Measurements from ENCODE around the gene MPPED2.

Gene MPPED2

DNA sequence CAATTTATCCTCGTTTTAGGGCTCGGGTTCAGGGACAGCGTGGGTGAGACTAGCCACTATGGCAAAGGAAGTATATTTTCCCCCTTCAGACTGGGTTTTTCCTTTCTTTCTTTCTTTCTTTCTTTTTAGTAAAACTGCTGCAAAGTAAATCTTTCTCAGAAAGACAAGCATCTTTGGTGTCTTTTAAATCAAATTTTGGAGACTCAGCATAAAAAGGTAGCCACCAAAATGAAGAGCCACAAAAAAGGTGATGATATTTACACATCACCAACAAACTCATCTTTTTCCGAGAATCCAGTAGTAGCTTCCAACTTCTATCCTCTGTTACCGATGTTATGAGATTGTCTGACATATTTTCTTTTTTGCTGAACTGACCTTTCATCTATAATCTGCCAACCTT, 88.6 kb downstream of the MPPED2 start:
- no peak overlapping the region for H3K4me2 ChIP-seq (ENCODE audit: low read length)
- no peaks in the 10 kb centered on the region for H3K27me3 ChIP-seq (ENCODE audit: control insufficient read depth, insufficient read depth, low read length)
- H3K4me1 ChIP-seq (ENCODE audit: control insufficient read depth, insufficient read depth, low read length) = no peaks in the 10 kb centered on the region
- no peaks in the 10 kb centered on the region for H3K36me3 ChIP-seq (ENCODE audit: insufficient read depth, low read length)
- no peaks in the 10 kb centered on the region for H3K9me3 ChIP-seq (replicated peaks; ENCODE audit: low read length)
- no peak overlapping the region for H3K9ac ChIP-seq (ENCODE audit: low read depth, low read length)
- no peak overlapping the region for H3K4me3 ChIP-seq (ENCODE audit: low read length)

DNA sequence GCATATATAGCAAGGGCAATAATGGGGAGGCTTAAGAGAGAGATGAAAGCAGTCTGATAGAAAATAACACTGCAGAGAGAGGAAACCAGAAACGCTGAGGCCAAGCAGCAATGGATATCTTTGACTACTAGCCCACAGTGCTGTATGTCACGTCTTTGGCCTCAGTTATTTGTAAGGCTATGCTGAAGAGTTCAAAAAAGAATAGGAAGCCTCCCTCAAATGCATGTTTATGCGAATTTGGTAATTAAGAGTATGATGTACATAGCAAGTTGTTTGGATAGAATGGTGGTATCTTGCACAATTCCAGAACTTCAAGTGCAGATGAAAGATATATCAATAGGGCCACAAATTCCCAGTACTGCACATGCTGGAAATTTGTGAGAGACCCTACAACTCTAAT, 89.2 kb downstream of the MPPED2 start:
- Histone ChIP-seq H3K4me3 (ENCODE audit: low read length) (no peak overlapping the region), H3K9me3 (replicated peaks; ENCODE audit: low read length) (no peaks in the 10 kb centered on the region), H3K4me2 (ENCODE audit: low read length) (no peak overlapping the region), H3K4me1 (ENCODE audit: control insufficient read depth, insufficient read depth, low read length) (no peaks in the 10 kb centered on the region), H3K36me3 (ENCODE audit: insufficient read depth, low read length) (no peaks in the 10 kb centered on the region), H3K9ac (ENCODE audit: low read depth, low read length) (no peak overlapping the region), H3K27me3 (ENCODE audit: control insufficient read depth, insufficient read depth, low read length) (no peaks in the 10 kb centered on the region)

DNA sequence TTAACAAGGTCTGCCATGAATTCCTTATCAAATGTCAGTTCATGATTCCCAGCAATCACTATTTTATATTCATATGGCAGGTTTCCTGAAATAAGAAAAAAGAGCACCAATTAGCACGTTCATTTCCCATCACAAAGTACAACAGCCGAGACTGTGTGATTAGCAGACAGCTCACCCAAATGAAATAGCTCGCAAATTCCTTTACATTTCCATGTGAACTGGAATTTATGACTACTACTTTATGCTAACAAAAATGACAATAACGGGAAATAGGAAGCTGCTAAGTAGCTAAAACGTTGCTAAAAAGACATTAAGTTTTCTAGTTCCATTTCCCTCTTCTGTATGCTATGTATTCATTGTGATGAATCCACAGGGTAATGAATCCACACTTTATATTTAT, 90.7 kb downstream of the MPPED2 start:
- Histone ChIP-seq H3K36me3 (ENCODE audit: insufficient read depth, low read length) (no peaks in the 10 kb centered on the region), H3K9ac (ENCODE audit: low read depth, low read length) (no peak overlapping the region)

DNA sequence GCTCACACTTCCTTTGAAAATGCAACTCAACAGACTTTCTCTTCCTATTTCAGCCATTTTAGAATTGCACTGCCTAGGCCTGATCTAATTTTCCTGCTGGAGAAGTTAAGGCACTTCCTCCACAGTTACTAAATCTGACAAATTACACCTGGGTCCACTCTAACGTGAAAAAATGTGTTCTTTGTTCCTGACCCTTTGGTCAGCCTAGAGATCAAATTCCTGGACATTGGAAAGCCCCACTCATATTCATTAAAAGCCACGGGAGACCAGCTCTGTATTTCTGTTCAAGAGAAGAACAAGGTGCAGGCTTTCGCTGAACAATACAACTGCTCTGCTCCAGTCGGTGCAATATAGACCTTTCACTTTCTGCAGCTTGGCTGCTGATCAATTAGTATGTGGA, 96.6 kb downstream of the MPPED2 start:
- Histone ChIP-seq H3K9me3 (replicated peaks; ENCODE audit: low read length) (no peaks in the 10 kb centered on the region), H3K4me2 (ENCODE audit: low read length) (no peak overlapping the region), H3K27me3 (ENCODE audit: control insufficient read depth, insufficient read depth, low read length) (no peaks in the 10 kb centered on the region), H3K36me3 (ENCODE audit: insufficient read depth, low read length) (no peaks in the 10 kb centered on the region), H3K4me3 (ENCODE audit: low read length) (no peak overlapping the region), H3K9ac (ENCODE audit: low read depth, low read length) (no peak overlapping the region), H3K4me1 (ENCODE audit: control insufficient read depth, insufficient read depth, low read length) (no peaks in the 10 kb centered on the region)

More for the DNA sequence above, 90.7 kb downstream of the MPPED2 start:
- Histone ChIP-seq H3K4me2 (ENCODE audit: low read length) (no peak overlapping the region), H3K9me3 (replicated peaks; ENCODE audit: low read length) (no peaks in the 10 kb centered on the region), H3K4me3 (ENCODE audit: low read length) (no peak overlapping the region), H3K27me3 (ENCODE audit: control insufficient read depth, insufficient read depth, low read length) (no peaks in the 10 kb centered on the region), H3K4me1 (ENCODE audit: control insufficient read depth, insufficient read depth, low read length) (no peaks in the 10 kb centered on the region)

DNA sequence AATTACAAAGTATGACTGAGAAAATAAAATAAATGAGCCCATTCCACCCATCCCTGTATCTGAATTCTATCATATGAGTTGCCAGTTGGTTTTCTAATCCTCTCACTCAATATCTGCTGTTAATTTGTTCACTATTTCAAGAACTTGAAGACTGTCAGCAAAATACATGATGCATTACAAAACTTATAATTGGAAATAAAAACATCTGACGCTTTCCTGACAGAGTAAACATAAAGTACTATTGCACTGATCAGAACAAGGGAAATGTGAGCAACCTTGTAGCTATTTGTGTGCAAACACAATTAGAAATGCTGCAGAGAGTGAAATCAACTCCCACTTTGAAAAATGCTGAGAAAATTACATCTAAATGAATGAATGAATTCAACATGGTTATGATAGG, 97.1 kb downstream of the MPPED2 start:
- no peak overlapping the region for H3K4me3 ChIP-seq (ENCODE audit: low read length)
- no peak overlapping the region for H3K9ac ChIP-seq (ENCODE audit: low read depth, low read length)
- H3K4me1 ChIP-seq (ENCODE audit: control insufficient read depth, insufficient read depth, low read length) = no peaks in the 10 kb centered on the region
- H3K9me3 ChIP-seq (replicated peaks; ENCODE audit: low read length) = no peaks in the 10 kb centered on the region
- H3K4me2 ChIP-seq (ENCODE audit: low read length) = no peak overlapping the region
- H3K36me3 ChIP-seq (ENCODE audit: insufficient read depth, low read length) = no peaks in the 10 kb centered on the region
- H3K27me3 ChIP-seq (ENCODE audit: control insufficient read depth, insufficient read depth, low read length) = no peaks in the 10 kb centered on the region

DNA sequence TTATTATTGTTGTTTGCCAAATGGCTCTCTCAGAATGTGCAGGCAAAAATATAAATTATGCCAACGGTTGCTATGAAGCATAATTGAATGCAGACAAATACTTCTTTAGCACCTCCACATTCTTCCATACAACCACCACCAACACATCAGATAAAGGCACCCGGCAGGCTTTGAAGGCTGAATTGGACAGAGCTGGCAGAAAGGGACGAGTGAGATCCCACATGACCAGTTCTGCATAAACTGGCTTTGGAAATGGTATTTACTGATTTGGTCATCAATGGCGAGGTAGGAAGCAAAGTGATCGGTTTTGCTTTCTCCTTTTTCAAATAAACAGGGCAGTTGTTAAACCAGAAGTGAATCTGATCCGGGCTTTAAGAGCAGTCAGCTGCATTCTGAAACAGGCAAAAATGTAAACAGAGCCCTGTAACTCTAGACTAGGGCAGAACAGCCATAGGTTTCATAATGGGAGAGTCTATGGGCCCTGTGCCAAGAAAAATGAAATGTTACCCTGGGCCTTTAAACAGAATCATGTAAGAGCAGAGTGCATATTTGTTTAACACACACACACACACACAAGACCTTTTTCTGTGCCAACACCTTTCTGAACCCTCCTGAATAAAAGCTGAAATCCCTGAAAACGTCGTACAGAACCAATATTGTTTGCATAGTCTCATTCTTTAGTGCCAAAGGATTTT, 97.7 kb downstream of the MPPED2 start:
- Histone ChIP-seq H3K9me3 (replicated peaks; ENCODE audit: low read length) (no peaks in the 10 kb centered on the region), H3K4me1 (ENCODE audit: control insufficient read depth, insufficient read depth, low read length) (no peaks in the 10 kb centered on the region), H3K9ac (ENCODE audit: low read depth, low read length) (no peak overlapping the region), H3K4me3 (ENCODE audit: low read length) (no peak overlapping the region), H3K36me3 (ENCODE audit: insufficient read depth, low read length) (no peaks in the 10 kb centered on the region), H3K4me2 (ENCODE audit: low read length) (peak overlapping the region; percentile 24), H3K27me3 (ENCODE audit: control insufficient read depth, insufficient read depth, low read length) (no peaks in the 10 kb centered on the region)

DNA sequence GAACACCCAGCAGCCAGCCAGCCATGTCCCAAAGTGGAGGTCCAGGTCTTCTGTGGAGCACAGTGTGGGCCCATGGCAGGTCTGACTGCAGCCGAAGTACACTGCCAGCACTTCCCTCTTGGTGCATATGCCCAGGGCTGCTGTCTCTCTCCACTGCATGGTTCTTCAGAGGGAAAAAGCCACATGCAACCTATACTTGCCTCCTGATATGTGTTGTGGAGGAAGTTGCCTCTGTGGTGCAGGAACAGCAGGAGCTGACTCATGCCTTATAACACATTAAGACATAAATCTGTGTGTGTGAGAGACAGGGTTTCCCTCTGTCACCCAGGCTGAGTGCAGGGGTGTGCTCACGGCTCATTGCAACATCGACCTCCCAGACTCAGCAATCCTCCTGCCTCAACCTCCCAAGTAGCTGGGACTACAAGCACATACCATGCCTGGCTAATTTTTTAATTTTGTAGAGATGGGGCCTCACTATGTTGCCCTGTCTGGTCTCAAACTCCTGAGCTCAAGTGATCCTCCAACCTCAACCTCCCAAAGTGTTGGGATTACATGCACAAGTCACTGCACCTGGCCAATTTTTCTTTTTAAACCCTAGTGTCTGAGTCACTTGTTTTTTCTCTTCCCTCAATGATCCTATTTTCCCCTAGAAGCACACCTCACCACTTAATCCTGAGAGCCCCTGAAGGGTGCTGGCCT, 98.8 kb downstream of the MPPED2 start:
- Histone ChIP-seq H3K9me3 (replicated peaks; ENCODE audit: low read length) (no peaks in the 10 kb centered on the region), H3K4me3 (ENCODE audit: low read length) (no peak overlapping the region), H3K9ac (ENCODE audit: low read depth, low read length) (no peak overlapping the region), H3K27me3 (ENCODE audit: control insufficient read depth, insufficient read depth, low read length) (no peaks in the 10 kb centered on the region), H3K36me3 (ENCODE audit: insufficient read depth, low read length) (no peaks in the 10 kb centered on the region), H3K4me2 (ENCODE audit: low read length) (no peak overlapping the region), H3K4me1 (ENCODE audit: control insufficient read depth, insufficient read depth, low read length) (no peaks in the 10 kb centered on the region)

DNA sequence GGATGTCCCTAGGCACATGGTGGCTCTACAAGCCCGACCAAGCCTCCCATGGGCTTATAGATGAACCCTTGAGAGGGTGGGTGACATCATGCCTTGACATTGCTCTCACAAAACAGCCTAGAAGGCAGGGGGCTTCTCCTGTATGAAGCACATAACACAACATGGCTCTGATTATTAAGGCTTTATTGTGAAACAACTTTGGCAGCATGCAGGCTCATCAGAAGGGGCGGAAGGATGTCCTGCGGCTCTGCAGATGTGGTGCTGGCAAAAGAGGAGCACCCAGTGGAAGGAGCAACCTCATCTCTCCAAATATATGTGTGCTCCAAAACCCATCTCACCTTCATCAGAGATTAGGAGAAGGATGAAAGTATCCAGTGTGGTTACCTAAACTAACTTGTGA, 100.4 kb downstream of the MPPED2 start:
- H3K36me3 ChIP-seq (ENCODE audit: insufficient read depth, low read length) = no peaks in the 10 kb centered on the region
- no peaks in the 10 kb centered on the region for H3K4me1 ChIP-seq (ENCODE audit: control insufficient read depth, insufficient read depth, low read length)

DNA sequence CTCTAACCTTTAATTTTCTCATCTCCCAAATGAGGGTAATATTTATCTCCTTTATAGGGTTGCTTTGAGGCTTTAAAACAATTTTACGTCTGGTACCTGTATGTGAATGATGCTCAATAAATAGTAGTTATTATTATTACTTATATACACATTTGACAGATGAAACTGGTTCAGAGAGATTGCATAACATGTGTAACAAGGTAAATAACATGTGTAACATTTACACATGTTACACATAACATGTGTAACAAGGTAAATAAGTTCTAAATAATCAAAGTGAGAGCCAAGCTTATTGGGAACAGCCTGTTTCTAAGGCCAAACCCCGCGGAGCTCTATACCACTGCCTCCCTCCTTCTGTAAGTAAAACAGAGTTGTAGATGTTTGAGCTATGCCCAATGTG, 100.9 kb downstream of the MPPED2 start:
- no peak overlapping the region for H3K4me3 ChIP-seq (ENCODE audit: low read length)
- no peak overlapping the region for H3K4me2 ChIP-seq (ENCODE audit: low read length)
- no peaks in the 10 kb centered on the region for H3K9me3 ChIP-seq (replicated peaks; ENCODE audit: low read length)
- H3K27me3 ChIP-seq (ENCODE audit: control insufficient read depth, insufficient read depth, low read length) = no peaks in the 10 kb centered on the region
- H3K36me3 ChIP-seq (ENCODE audit: insufficient read depth, low read length) = no peaks in the 10 kb centered on the region
- no peaks in the 10 kb centered on the region for H3K4me1 ChIP-seq (ENCODE audit: control insufficient read depth, insufficient read depth, low read length)
- H3K9ac ChIP-seq (ENCODE audit: low read depth, low read length) = no peak overlapping the region

More for the DNA sequence above, 100.4 kb downstream of the MPPED2 start:
- Histone ChIP-seq H3K4me3 (ENCODE audit: low read length) (no peak overlapping the region), H3K9me3 (replicated peaks; ENCODE audit: low read length) (no peaks in the 10 kb centered on the region), H3K9ac (ENCODE audit: low read depth, low read length) (no peak overlapping the region), H3K27me3 (ENCODE audit: control insufficient read depth, insufficient read depth, low read length) (no peaks in the 10 kb centered on the region), H3K4me2 (ENCODE audit: low read length) (no peak overlapping the region)

DNA sequence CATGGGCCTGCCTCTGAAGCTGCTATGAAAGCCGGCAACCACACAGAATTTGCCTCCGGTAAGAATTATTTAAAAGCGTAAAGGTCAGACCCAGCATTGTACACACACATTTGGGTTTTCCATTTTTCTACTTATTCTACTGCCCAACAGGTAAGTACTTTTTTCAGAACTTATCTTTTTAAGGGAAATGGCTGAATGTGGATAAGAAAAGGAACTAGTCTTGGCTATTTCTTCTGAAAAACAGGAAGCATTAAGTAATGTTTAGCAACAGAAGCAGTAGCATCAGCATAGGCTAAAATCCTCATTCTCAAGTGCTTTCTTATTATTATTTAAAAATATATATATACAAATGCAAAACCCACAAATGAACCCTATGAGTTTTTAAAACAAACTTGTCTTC, 103.1 kb downstream of the MPPED2 start:
- H3K36me3 ChIP-seq (ENCODE audit: insufficient read depth, low read length) = no peaks in the 10 kb centered on the region
- H3K4me3 ChIP-seq (ENCODE audit: low read length) = no peak overlapping the region
- no peak overlapping the region for H3K4me2 ChIP-seq (ENCODE audit: low read length)
- no peak overlapping the region for H3K9ac ChIP-seq (ENCODE audit: low read depth, low read length)
- H3K9me3 ChIP-seq (replicated peaks; ENCODE audit: low read length) = no peaks in the 10 kb centered on the region
- H3K4me1 ChIP-seq (ENCODE audit: control insufficient read depth, insufficient read depth, low read length) = no peaks in the 10 kb centered on the region
- no peaks in the 10 kb centered on the region for H3K27me3 ChIP-seq (ENCODE audit: control insufficient read depth, insufficient read depth, low read length)

DNA sequence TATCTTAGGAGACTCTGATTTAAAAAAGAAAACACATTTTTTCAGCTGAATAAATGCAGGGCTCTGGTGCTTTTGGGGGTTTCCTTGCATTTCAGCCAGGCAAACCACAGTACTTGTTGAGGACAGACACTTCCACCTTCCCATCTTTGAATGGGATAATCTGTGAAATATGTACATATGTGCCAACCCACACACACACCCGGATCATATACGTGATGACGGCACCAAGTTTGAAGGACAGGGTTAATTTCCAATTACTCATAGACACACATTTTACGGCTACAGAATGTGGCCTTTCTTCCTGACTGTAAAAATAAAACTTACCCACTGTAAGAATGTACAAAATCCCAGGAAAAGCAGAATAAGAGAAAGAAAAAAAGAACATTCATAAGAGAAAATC, 104.4 kb downstream of the MPPED2 start:
- Histone ChIP-seq H3K4me1 (ENCODE audit: control insufficient read depth, insufficient read depth, low read length) (no peaks in the 10 kb centered on the region), H3K4me3 (ENCODE audit: low read length) (no peak overlapping the region), H3K9me3 (replicated peaks; ENCODE audit: low read length) (no peaks in the 10 kb centered on the region), H3K27me3 (ENCODE audit: control insufficient read depth, insufficient read depth, low read length) (no peaks in the 10 kb centered on the region), H3K9ac (ENCODE audit: low read depth, low read length) (no peak overlapping the region), H3K4me2 (ENCODE audit: low read length) (no peak overlapping the region), H3K36me3 (ENCODE audit: insufficient read depth, low read length) (no peaks in the 10 kb centered on the region)

DNA sequence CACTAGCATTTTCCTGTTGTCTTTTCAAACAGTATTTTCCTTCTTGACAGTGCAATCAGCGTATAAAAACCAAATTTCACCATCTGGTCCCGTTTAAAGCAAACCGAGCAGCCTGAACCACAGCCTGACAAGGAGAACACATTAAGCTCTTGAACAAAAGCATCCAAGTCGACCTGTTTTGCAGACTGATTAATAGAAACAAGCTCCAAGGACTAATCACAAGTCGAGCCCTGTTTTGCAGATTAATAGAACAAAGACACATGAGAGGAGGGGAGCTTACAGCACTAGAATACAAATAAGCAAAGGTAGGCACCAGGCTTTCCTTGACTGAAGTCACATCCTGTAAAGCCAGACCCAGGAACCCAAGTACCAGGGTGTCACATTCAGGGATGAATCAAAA, 104.8 kb downstream of the MPPED2 start:
- H3K4me1 ChIP-seq (ENCODE audit: control insufficient read depth, insufficient read depth, low read length) = no peaks in the 10 kb centered on the region
- no peak overlapping the region for H3K4me2 ChIP-seq (ENCODE audit: low read length)
- no peaks in the 10 kb centered on the region for H3K36me3 ChIP-seq (ENCODE audit: insufficient read depth, low read length)
- no peak overlapping the region for H3K4me3 ChIP-seq (ENCODE audit: low read length)
- H3K27me3 ChIP-seq (ENCODE audit: control insufficient read depth, insufficient read depth, low read length) = no peaks in the 10 kb centered on the region
- no peak overlapping the region for H3K9ac ChIP-seq (ENCODE audit: low read depth, low read length)
- H3K9me3 ChIP-seq (replicated peaks; ENCODE audit: low read length) = no peaks in the 10 kb centered on the region
